ENCODE results near the gene FGR.

FGR gene

GRCh38 chr1:27635396-27636142 lies 584 bp upstream of the FGR start:
- ATAC-seq, result no peak
- no peak for TF ChIP-seq RARB (CRISPR knock-in tag; IDR thresholded peaks at IDR 0.05)

- ATAC-seq, result no peak
Observed at GRCh38 chr1:27634177-27634984, 604 bp downstream of the FGR start.

GRCh38 chr1:27633640-27634176 lies 1.3 kb downstream of the FGR start:
- TF ChIP-seq OSR1 (CRISPR knock-in tag; IDR thresholded peaks at IDR 0.05) (no peak), ZNF565 (CRISPR knock-in tag; conservative IDR thresholded peaks at IDR 0.05; ENCODE audit: low read depth) (no peak), ESRRG (CRISPR knock-in tag; IDR thresholded peaks at IDR 0.05) (no peak), PPARA (CRISPR knock-in tag; IDR thresholded peaks at IDR 0.05; ENCODE audit: borderline replicate concordance) (no peak), ARNTL (CRISPR knock-in tag; IDR thresholded peaks at IDR 0.05; ENCODE audit: borderline replicate concordance, low read depth) (no peak), ZFP3 (CRISPR knock-in tag; IDR thresholded peaks at IDR 0.05) (no peak), CSRNP3 (CRISPR knock-in tag; IDR thresholded peaks at IDR 0.05) (no peak), GLIS3 (CRISPR knock-in tag; IDR thresholded peaks at IDR 0.05) (no peak), POU6F1 (CRISPR knock-in tag; IDR thresholded peaks at IDR 0.05; ENCODE audit: borderline replicate concordance, low read depth) (no peak), ZFP30 (CRISPR knock-in tag; IDR thresholded peaks at IDR 0.05) (no peak), BACH2 (CRISPR knock-in tag; IDR thresholded peaks at IDR 0.05; ENCODE audit: borderline replicate concordance) (no peak), SNAI2 (CRISPR knock-in tag; IDR thresholded peaks at IDR 0.05) (no peak), ZNF8 (CRISPR knock-in tag; IDR thresholded peaks at IDR 0.05) (no peak), ISL1 (CRISPR knock-in tag; IDR thresholded peaks at IDR 0.05) (no peak), ZNF70 (CRISPR knock-in tag; IDR thresholded peaks at IDR 0.05) (no peak), RARB (CRISPR knock-in tag; IDR thresholded peaks at IDR 0.05) (no peak), CREB5 (CRISPR knock-in tag; IDR thresholded peaks at IDR 0.05; ENCODE audit: low read depth) (no peak)

More at GRCh38 chr1:27634177-27634984, 604 bp downstream of the FGR start:
- no peak for TF ChIP-seq ZNF70 (CRISPR knock-in tag; IDR thresholded peaks at IDR 0.05)
- no peak for TF ChIP-seq ESRRG (CRISPR knock-in tag; IDR thresholded peaks at IDR 0.05)
- no peak for TF ChIP-seq ZFP3 (CRISPR knock-in tag; IDR thresholded peaks at IDR 0.05)

GRCh38 chr1:27633298-27633610 lies 1.7 kb downstream of the FGR start:
- TF ChIP-seq ZNF70 (CRISPR knock-in tag; IDR thresholded peaks at IDR 0.05), result no peak
- TF ChIP-seq CREB5 (CRISPR knock-in tag; IDR thresholded peaks at IDR 0.05; ENCODE audit: low read depth), result no peak
- TF ChIP-seq ZNF8 (CRISPR knock-in tag; IDR thresholded peaks at IDR 0.05), result no peak
- TF ChIP-seq ZFP30 (CRISPR knock-in tag; IDR thresholded peaks at IDR 0.05), result no peak
- no peak for TF ChIP-seq ARNTL (CRISPR knock-in tag; IDR thresholded peaks at IDR 0.05; ENCODE audit: borderline replicate concordance, low read depth)
- no peak for TF ChIP-seq ZFP3 (CRISPR knock-in tag; IDR thresholded peaks at IDR 0.05)
- TF ChIP-seq PATZ1 (CRISPR knock-in tag; IDR thresholded peaks at IDR 0.05; ENCODE audit: borderline replicate concordance), result no peak
- TF ChIP-seq ESRRG (CRISPR knock-in tag; IDR thresholded peaks at IDR 0.05), result no peak
- no peak for TF ChIP-seq POU6F1 (CRISPR knock-in tag; IDR thresholded peaks at IDR 0.05; ENCODE audit: borderline replicate concordance, low read depth)
- no peak for TF ChIP-seq SNAI2 (CRISPR knock-in tag; IDR thresholded peaks at IDR 0.05)
- no peak for TF ChIP-seq TCF4 (CRISPR knock-in tag; IDR thresholded peaks at IDR 0.05; ENCODE audit: borderline replicate concordance)
- no peak for TF ChIP-seq TSHZ2 (CRISPR knock-in tag; IDR thresholded peaks at IDR 0.05)
- no peak for TF ChIP-seq PPARA (CRISPR knock-in tag; IDR thresholded peaks at IDR 0.05; ENCODE audit: borderline replicate concordance)
- no peak for TF ChIP-seq ZNF565 (CRISPR knock-in tag; conservative IDR thresholded peaks at IDR 0.05; ENCODE audit: low read depth)
- ATAC-seq, result no peak

More at GRCh38 chr1:27633640-27634176, 1.3 kb downstream of the FGR start:
- no peak for ATAC-seq
